Cardiac muscle cell (in vitro differentiated cells and primary cell): Measurements from ENCODE around the gene ZBTB46. TPM values are rescaled to one million over a fixed set of nuclear protein-coding genes. Genes with fewer than 3 reads are reported as not detected.
A peak's percentile ranks its signal among the peaks of the same experiment; 100 is the strongest.

ENCODE experiments used
- DNase-seq, 2 donors: peaks; one replicate each; pipeline versions ENCODE4 v3.0.0 to v3.0.0-alpha.2; 2010 to 2017; ENCODE audit warnings: low read depth in 1 of 2, low spot score in 1 of 2
- H3K27ac ChIP-seq: fragments of 200-600 bp; sonication (generic); 2 replicates; pipeline ENCODE4 v1.5.1; 2016
- H3K27me3 ChIP-seq: fragments of 200-600 bp; sonication (generic); 2 replicates; pipeline ENCODE4 v1.6.0; 2016; ENCODE audit warnings: control low read depth
- H3K36me3 ChIP-seq: fragments of 200-600 bp; sonication (generic); 2 replicates; pipeline ENCODE4 v1.5.1; 2016; ENCODE audit warnings: control low read depth
- H3K4me1 ChIP-seq: fragments of 200-600 bp; sonication (generic); 2 replicates; pipeline ENCODE4 v1.8.1; 2017; ENCODE audit warnings: low read depth, mild to moderate bottlenecking, mixed run types
- H3K4me3 ChIP-seq: fragments of 200-600 bp; sonication (generic); 2 replicates; pipeline ENCODE4 v1.5.1; 2016; ENCODE audit warnings: mild to moderate bottlenecking
- H3K9me3 ChIP-seq: fragments of 200-600 bp; sonication (generic); 2 replicates; pipeline ENCODE4 v1.5.1; 2017; ENCODE audit warnings: low read depth, mild to moderate bottlenecking, control low read depth
- polyA plus RNA-seq: library from polyadenylated mRNA; unstranded; fragments of >200 nt; fragmentation: Nextera tagmentation; extraction: Ambion mirVana; gene quantifications from 2 replicates; pipeline ENCODE4 v1.2.1, GENCODE V29; 2016
- total RNA-seq: library from RNA; depleted of rRNA; stranded (reverse); fragments of >200 nt; gene quantifications from 2 replicates; pipeline ENCODE4 v1.2.3, GENCODE V29; 2016
- TF ChIP-seq, protein P1 (sequence below): IDR thresholded peaks from 2 replicates; pipeline ENCODE4 v1.5.1; 2012; ENCODE audit warnings: low read depth, mild to moderate bottlenecking, low read length

Gene ZBTB46
- total and polyA plus RNA-seq, 2 experiments from 2014 or later: 24.1 to 53.4 TPM

GRCh38 chr20:63739130-63740069 is 91.7 kb downstream of the ZBTB46 start, which contains the start of gene SLC2A4RG:
Gene SLC2A4RG (plus strand): TSS chr20:63739776. CDS start chr20:63739913, 137 bp downstream.
- Histone ChIP-seq H3K36me3 (peaks cover 28% of the 10 kb centered on the region), H3K27ac (peak within 1 kb of the TSS; percentile 74), H3K27me3 (no peaks in the 10 kb centered on the region), H3K4me1 (peaks cover 19% of the 10 kb centered on the region), H3K4me3 (peak within 1 kb of the TSS; percentile 67), H3K9me3 (no peaks in the 10 kb centered on the region)
- TF ChIP-seq, protein P1, sequence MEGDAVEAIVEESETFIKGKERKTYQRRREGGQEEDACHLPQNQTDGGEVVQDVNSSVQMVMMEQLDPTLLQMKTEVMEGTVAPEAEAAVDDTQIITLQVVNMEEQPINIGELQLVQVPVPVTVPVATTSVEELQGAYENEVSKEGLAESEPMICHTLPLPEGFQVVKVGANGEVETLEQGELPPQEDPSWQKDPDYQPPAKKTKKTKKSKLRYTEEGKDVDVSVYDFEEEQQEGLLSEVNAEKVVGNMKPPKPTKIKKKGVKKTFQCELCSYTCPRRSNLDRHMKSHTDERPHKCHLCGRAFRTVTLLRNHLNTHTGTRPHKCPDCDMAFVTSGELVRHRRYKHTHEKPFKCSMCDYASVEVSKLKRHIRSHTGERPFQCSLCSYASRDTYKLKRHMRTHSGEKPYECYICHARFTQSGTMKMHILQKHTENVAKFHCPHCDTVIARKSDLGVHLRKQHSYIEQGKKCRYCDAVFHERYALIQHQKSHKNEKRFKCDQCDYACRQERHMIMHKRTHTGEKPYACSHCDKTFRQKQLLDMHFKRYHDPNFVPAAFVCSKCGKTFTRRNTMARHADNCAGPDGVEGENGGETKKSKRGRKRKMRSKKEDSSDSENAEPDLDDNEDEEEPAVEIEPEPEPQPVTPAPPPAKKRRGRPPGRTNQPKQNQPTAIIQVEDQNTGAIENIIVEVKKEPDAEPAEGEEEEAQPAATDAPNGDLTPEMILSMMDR: no peak
- peak; percentile 83 to 92 for DNase-seq

- Histone ChIP-seq H3K9me3 (no peaks in the 10 kb centered on the region), H3K27ac (peak overlapping the region; percentile 74), H3K4me1 (peaks cover 19% of the 10 kb centered on the region), H3K36me3 (peaks cover 21% of the 10 kb centered on the region), H3K4me3 (peak overlapping the region; percentile 35), H3K27me3 (no peaks in the 10 kb centered on the region)
- DNase-seq: peak; percentile 29 to 87
- TF ChIP-seq, protein P1: no peak
Observed at GRCh38 chr20:63738687-63739129, 92.4 kb downstream of the ZBTB46 start.

GRCh38 chr20:63737945-63738686 is 92.9 kb downstream of the ZBTB46 start:
- peak overlapping the region; percentile 35 for H3K4me3 ChIP-seq

DNA sequence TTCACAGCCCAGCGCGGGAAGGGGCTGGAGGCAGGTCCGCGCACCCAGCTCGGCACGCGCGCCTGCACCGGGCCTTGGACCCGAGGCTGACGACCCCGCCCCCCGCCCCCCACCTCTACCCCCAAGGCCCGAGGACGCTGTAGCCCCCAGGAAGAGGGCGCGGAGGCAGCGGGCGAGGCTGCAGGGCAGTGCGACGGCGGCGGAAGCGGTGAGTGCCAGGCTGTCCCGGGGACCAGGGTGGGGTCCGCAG is 93.4 kb downstream of the ZBTB46 start:
- TF ChIP-seq, protein P1: no peak
- Histone ChIP-seq H3K4me3 (no peak overlapping the region), H3K27me3 (no peaks in the 10 kb centered on the region), H3K27ac (no peak overlapping the region), H3K4me1 (peaks cover 19% of the 10 kb centered on the region), H3K36me3 (peaks cover 10% of the 10 kb centered on the region), H3K9me3 (no peaks in the 10 kb centered on the region)
- DNase-seq: no peak

More at GRCh38 chr20:63737945-63738686, 92.9 kb downstream of the ZBTB46 start:
- Histone ChIP-seq H3K36me3 (peaks cover 15% of the 10 kb centered on the region), H3K27ac (peak overlapping the region; percentile 74), H3K27me3 (no peaks in the 10 kb centered on the region), H3K4me1 (peaks cover 19% of the 10 kb centered on the region), H3K9me3 (no peaks in the 10 kb centered on the region)
- TF ChIP-seq, protein P1: no peak
- DNase-seq: no peak

- DNase-seq: no peak
Observed at GRCh38 chr20:63736893-63737694, 94.0 kb downstream of the ZBTB46 start.

More at GRCh38 chr20:63736893-63737694, 94.0 kb downstream of the ZBTB46 start:
- Histone ChIP-seq H3K27me3 (no peaks in the 10 kb centered on the region), H3K4me1 (peaks cover 19% of the 10 kb centered on the region), H3K36me3 (peaks cover 8% of the 10 kb centered on the region), H3K9me3 (no peaks in the 10 kb centered on the region), H3K27ac (no peak overlapping the region), H3K4me3 (no peak overlapping the region)
- TF ChIP-seq, protein P1: no peak
